Right kidney (tissue), 1 donor: ENCODE results near the gene CCDC152.

Experiments
- DNase-seq: peaks from one replicate; pipeline ENCODE4 v3.0.0-alpha.2; 2016

The CCDC152 gene

GRCh38 chr5:42779083-42779482 lies 22.5 kb downstream of the CCDC152 start:
- no peak for DNase-seq

GRCh38 chr5:42781584-42781983 lies 25.0 kb downstream of the CCDC152 start:
- DNase-seq: no peak

GRCh38 chr5:42784132-42784531 lies 27.5 kb downstream of the CCDC152 start:
- DNase-seq: no peak

- DNase-seq: no peak
Measured at GRCh38 chr5:42785756-42786155, 29.1 kb downstream of the CCDC152 start.

GRCh38 chr5:42787073-42787472 lies 30.5 kb downstream of the CCDC152 start:
- no peak for DNase-seq

GRCh38 chr5:42787845-42788244 lies 31.2 kb downstream of the CCDC152 start:
- DNase-seq: no peak

GRCh38 chr5:42791151-42791550 lies 34.5 kb downstream of the CCDC152 start:
- DNase-seq: no peak

GRCh38 chr5:42798284-42799240 lies 41.9 kb downstream of the CCDC152 start:
- no peak for DNase-seq

GRCh38 chr5:42799241-42799608 lies 42.6 kb downstream of the CCDC152 start:
- DNase-seq: no peak

- no peak for DNase-seq
Measured at GRCh38 chr5:42799668-42800114, 43.1 kb downstream of the CCDC152 start.

GRCh38 chr5:42800748-42801330 lies 44.2 kb downstream of the CCDC152 start:
- no peak for DNase-seq

GRCh38 chr5:42801516-42802166 lies 45.0 kb downstream of the CCDC152 start:
- DNase-seq: no peak

GRCh38 chr5:42804717-42805339 lies 48.2 kb downstream of the CCDC152 start:
- no peak for DNase-seq

GRCh38 chr5:42806004-42806700 lies 49.5 kb downstream of the CCDC152 start:
- DNase-seq: no peak

GRCh38 chr5:42806701-42807262 lies 50.2 kb downstream of the CCDC152 start:
- DNase-seq: no peak

- DNase-seq: no peak
Measured at GRCh38 chr5:42807722-42808447, 51.3 kb downstream of the CCDC152 start.

GRCh38 chr5:42808888-42809611 lies 52.4 kb downstream of the CCDC152 start:
- no peak for DNase-seq

GRCh38 chr5:42810834-42811590 lies 54.4 kb downstream of the CCDC152 start:
- DNase-seq: no peak
